Measurements from ENCODE around the gene LRCH1. TPM values are rescaled to one million over a fixed set of nuclear protein-coding genes. Genes with fewer than 3 reads are reported as not detected.

The LRCH1 gene
- total RNA-seq, 1 donor from 2014 or later: 29.6 TPM

DNA sequence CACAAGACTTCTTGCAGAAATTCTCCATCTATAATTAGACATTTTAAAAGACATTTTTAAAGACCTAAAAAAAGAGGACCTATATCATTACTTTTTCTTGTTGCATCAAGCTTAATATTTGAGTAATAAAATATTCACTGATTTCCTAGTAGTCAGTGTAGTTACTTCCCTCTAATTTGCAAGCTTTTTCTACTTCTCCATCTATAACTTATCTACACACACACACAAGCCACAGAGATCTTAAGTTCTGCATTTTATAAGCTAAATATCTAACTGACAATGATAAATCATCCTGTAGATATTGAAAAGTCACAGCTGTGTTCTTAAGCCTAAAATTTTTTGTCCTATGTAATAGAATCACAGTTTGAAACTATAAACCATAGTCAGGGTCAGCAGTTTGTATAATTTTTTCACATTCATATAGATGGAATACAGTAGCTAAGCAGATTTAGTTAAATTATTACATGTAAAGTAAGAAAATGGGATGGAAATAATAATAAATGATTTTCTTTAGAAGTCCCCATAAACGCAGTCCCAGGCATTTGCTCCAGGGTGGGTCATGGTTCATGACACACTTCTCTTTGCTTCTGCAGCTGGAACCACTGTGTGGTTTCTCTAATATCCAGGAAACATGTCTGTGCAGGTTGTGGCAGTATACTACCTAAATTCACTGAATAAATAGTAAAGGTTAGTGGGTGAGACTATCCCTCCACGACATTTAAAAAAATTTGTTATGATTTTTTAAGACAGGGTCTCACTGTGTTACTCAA lies 183.8 kb downstream of the LRCH1 start:
- Mint-ChIP-seq H3K4me3 (no peak overlapping the region), H3K27me3 (ENCODE audit: low read depth) (no peaks in the 10 kb centered on the region), H3K9me3 (no peaks in the 10 kb centered on the region), H3K36me3 (peaks cover 28% of the 10 kb centered on the region), H3K27ac (no peak overlapping the region), H3K4me1 (peaks cover 3% of the 10 kb centered on the region)
- DNase-seq (ENCODE audit: low spot score in 2 of 2, unreplicated experiment in 2 of 2): no peak
- TF ChIP-seq, protein P1, sequence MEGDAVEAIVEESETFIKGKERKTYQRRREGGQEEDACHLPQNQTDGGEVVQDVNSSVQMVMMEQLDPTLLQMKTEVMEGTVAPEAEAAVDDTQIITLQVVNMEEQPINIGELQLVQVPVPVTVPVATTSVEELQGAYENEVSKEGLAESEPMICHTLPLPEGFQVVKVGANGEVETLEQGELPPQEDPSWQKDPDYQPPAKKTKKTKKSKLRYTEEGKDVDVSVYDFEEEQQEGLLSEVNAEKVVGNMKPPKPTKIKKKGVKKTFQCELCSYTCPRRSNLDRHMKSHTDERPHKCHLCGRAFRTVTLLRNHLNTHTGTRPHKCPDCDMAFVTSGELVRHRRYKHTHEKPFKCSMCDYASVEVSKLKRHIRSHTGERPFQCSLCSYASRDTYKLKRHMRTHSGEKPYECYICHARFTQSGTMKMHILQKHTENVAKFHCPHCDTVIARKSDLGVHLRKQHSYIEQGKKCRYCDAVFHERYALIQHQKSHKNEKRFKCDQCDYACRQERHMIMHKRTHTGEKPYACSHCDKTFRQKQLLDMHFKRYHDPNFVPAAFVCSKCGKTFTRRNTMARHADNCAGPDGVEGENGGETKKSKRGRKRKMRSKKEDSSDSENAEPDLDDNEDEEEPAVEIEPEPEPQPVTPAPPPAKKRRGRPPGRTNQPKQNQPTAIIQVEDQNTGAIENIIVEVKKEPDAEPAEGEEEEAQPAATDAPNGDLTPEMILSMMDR (IDR thresholded peaks at IDR 0.05; ENCODE audit: unreplicated experiment): no peak

DNA sequence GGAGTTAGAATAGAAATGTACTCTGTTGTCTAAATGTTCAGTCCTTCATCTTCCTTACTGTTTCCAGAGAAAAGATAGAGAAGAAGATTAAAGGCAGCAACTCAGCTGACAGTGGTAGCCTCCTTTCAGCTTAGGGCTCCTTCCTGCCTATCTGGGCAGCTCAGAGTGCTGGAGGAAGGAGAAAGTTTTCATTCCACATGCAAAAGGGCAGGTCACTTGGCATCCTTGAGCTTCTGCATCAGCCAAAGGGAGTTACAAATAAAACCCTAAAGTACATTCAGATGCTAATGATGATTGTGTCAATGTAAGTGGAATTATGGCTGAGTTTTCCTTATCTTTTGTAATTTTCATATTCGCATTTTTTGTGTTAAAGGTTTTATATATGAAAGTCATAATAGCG lies 185.1 kb downstream of the LRCH1 start:
- no peaks in the 10 kb centered on the region for H3K27me3 Mint-ChIP-seq (ENCODE audit: low read depth)
- H3K36me3 Mint-ChIP-seq: peaks cover 21% of the 10 kb centered on the region
- no peak overlapping the region for H3K4me3 Mint-ChIP-seq
- H3K9me3 Mint-ChIP-seq: no peaks in the 10 kb centered on the region
- no peak overlapping the region for H3K27ac Mint-ChIP-seq
- DNase-seq (ENCODE audit: low spot score in 2 of 2, unreplicated experiment in 2 of 2): no peak
- H3K4me1 Mint-ChIP-seq: peaks cover 5% of the 10 kb centered on the region
- TF ChIP-seq, protein P1 (IDR thresholded peaks at IDR 0.05; ENCODE audit: unreplicated experiment): no peak

DNA sequence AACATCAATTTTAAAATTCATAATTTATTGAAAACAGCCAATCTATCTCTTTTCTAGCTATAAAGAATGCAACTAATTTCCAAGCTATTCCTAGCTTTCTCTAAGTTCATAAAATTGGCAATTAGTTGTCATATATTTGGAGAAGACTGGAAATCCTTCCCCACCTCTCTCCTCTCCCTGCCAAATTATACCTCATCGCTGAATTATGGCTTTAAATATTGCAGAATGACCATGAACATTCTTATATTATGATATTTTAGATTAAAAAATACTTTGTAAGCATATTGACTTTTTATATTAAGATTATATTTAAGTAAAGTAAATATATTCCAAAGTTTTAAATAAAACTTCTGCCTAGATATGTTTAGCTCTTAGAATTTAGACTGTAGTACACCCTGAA lies 185.8 kb downstream of the LRCH1 start:
- TF ChIP-seq, protein P1 (IDR thresholded peaks at IDR 0.05; ENCODE audit: unreplicated experiment): no peak
- H3K27me3 Mint-ChIP-seq (ENCODE audit: low read depth): no peaks in the 10 kb centered on the region
- H3K9me3 Mint-ChIP-seq: no peaks in the 10 kb centered on the region
- H3K27ac Mint-ChIP-seq: no peak overlapping the region
- DNase-seq (ENCODE audit: low spot score in 2 of 2, unreplicated experiment in 2 of 2): no peak
- peaks cover 21% of the 10 kb centered on the region for H3K36me3 Mint-ChIP-seq
- H3K4me3 Mint-ChIP-seq: no peak overlapping the region
- H3K4me1 Mint-ChIP-seq: peaks cover 10% of the 10 kb centered on the region

DNA sequence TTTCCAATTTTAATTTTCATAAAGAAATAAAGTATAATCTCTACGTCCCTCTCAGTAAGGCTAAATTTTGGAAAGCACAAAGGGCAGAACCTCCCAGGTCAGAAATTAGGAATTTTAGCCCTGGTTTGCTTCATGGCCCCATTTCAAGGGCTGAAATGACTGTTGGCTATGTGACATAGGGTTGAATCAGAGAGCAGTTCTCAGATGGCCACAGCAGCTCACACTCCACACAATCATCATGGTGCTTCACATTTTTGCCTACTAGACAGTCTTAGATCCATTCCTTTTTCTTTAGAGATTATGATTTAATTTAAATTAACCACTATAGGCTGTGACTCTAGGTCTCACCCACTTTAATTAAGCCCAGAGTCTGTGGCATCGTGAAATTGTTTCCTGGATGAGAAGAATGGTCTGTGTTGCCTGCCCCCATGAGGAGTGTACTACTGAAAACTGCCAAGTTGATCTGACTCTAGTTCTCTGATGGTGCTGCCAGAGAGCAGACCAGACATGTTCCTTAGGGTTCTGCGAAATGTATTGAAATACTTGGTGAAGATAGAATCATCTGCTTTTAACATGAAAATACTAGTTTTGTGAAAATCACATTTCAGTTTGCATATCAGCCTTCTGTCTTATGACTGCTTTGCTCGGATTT lies 186.6 kb downstream of the LRCH1 start:
- no peak for DNase-seq (ENCODE audit: low spot score in 2 of 2, unreplicated experiment in 2 of 2)
- Mint-ChIP-seq H3K27ac (no peak overlapping the region), H3K4me3 (no peak overlapping the region), H3K27me3 (ENCODE audit: low read depth) (no peaks in the 10 kb centered on the region), H3K9me3 (no peaks in the 10 kb centered on the region), H3K36me3 (peaks cover 25% of the 10 kb centered on the region), H3K4me1 (peaks cover 10% of the 10 kb centered on the region)
- TF ChIP-seq, protein P1 (IDR thresholded peaks at IDR 0.05; ENCODE audit: unreplicated experiment): no peak

DNA sequence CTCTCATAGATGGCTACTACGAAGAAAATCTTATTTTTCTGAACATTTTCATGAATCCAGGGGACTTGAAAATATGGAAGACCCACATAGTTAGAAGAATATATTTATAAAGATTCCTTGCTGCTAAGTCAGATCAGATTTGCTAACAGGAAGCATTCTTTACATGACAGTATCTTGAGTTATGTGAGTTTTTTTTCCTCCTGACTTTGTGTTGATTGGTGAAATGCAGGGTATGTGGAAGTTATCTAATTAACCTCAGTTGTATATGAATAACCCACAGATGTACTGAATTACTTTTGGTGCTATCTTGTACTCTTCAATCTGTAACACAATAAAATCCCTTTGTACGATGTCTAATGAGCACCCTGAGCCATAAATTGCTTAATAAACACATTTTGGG lies 190.2 kb downstream of the LRCH1 start:
- TF ChIP-seq, protein P1 (IDR thresholded peaks at IDR 0.05; ENCODE audit: unreplicated experiment): no peak
- Mint-ChIP-seq H3K4me3 (no peak overlapping the region), H3K36me3 (peaks cover 48% of the 10 kb centered on the region), H3K27ac (no peak overlapping the region), H3K9me3 (peaks cover 4% of the 10 kb centered on the region), H3K4me1 (peaks cover 7% of the 10 kb centered on the region), H3K27me3 (ENCODE audit: low read depth) (no peaks in the 10 kb centered on the region)
- DNase-seq (ENCODE audit: low spot score in 2 of 2, unreplicated experiment in 2 of 2): no peak
